Measurements from ENCODE around the gene EME1. TPM values are rescaled to one million over a fixed set of nuclear protein-coding genes. Genes with fewer than 3 reads are reported as not detected.

EME1 gene
- total and polyA plus RNA-seq, 2 of the 13 experiments (the other 11 are each of a cell fraction or from before 2014, with no cell fraction given): 20.7 to 24.6 TPM

DNA sequence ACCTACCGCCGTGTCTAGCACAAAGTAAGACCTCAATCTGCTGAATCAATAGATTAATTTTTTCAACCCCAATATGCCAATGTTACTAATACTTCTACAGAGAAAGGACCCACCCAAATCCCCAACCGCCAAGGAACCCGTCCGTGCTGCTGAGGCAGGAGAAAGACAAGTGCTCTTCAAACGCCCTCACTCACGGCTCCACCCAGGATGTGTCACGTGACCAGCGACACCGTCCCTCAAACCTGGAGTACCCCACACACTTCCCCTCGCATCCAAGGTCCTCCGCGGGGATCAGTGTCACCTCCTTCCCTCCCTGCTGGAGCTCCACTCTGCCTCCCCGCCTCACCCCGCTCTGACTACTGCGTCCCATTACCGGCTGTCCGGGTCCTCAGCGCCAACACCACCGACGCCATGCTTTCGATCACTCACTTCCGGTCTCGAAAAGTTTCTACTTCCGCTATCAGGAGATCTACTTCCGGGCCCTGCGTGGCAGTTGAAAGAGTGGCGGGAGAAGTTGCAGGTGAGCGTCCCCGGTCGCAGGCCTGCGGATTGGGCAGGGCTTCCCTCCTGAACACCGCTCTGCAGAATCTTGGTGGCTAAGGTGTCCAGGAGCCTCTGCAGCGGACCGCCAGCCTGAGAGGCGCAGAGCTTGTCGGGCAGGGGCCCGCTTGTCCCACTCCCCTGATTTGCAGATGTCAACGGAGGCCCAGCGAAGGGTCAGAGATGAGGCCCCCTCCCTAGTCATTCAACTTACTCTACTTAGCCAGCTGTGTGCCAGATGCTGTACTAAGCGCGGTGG, at the start of gene EME1, which contains the start of gene MRPL27 (continued):
- TF ChIP-seq, protein P1, sequence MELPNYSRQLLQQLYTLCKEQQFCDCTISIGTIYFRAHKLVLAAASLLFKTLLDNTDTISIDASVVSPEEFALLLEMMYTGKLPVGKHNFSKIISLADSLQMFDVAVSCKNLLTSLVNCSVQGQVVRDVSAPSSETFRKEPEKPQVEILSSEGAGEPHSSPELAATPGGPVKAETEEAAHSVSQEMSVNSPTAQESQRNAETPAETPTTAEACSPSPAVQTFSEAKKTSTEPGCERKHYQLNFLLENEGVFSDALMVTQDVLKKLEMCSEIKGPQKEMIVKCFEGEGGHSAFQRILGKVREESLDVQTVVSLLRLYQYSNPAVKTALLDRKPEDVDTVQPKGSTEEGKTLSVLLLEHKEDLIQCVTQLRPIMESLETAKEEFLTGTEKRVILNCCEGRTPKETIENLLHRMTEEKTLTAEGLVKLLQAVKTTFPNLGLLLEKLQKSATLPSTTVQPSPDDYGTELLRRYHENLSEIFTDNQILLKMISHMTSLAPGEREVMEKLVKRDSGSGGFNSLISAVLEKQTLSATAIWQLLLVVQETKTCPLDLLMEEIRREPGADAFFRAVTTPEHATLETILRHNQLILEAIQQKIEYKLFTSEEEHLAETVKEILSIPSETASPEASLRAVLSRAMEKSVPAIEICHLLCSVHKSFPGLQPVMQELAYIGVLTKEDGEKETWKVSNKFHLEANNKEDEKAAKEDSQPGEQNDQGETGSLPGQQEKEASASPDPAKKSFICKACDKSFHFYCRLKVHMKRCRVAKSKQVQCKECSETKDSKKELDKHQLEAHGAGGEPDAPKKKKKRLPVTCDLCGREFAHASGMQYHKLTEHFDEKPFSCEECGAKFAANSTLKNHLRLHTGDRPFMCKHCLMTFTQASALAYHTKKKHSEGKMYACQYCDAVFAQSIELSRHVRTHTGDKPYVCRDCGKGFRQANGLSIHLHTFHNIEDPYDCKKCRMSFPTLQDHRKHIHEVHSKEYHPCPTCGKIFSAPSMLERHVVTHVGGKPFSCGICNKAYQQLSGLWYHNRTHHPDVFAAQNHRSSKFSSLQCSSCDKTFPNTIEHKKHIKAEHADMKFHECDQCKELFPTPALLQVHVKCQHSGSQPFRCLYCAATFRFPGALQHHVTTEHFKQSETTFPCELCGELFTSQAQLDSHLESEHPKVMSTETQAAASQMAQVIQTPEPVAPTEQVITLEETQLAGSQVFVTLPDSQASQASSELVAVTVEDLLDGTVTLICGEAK (IDR thresholded peaks at IDR 0.05): peak; percentile 99
- TF ChIP-seq, protein P1 (CRISPR knock-in tag; IDR thresholded peaks at IDR 0.05): peak; percentile 94
- TF ChIP-seq CBX5 (CRISPR knock-in tag; IDR thresholded peaks at IDR 0.05; ENCODE audit: borderline replicate concordance) (peak; percentile 89; the same call in 1 of the 2 replicates), PHF5A (CRISPR knock-in tag; IDR thresholded peaks at IDR 0.05; ENCODE audit: low read depth, unreplicated experiment) (peak; percentile 87), HOXA7 (CRISPR knock-in tag; IDR thresholded peaks at IDR 0.05) (no peak; the same call in 1 of the 2 replicates), ZMYM3 (CRISPR knock-in tag; IDR thresholded peaks at IDR 0.05) (peak; percentile 52; the same call in 1 of the 2 replicates), FLYWCH1 (CRISPR knock-in tag; IDR thresholded peaks at IDR 0.05) (peak; percentile 68; the same call in 1 of the 2 replicates), CEBPB (IDR thresholded peaks at IDR 0.05; ENCODE audit: borderline replicate concordance, low read depth, low read length) (no peak), ZNF329 (CRISPR knock-in tag; IDR thresholded peaks at IDR 0.05; ENCODE audit: low read depth) (peak; percentile 73; the same call in 1 of the 2 replicates), TEAD3 (CRISPR knock-in tag; optimal IDR thresholded peaks at IDR 0.05; ENCODE audit: borderline replicate concordance) (peak; percentile 67), ZC3H4 (CRISPR knock-in tag; IDR thresholded peaks at IDR 0.05; ENCODE audit: borderline replicate concordance) (peak; percentile 30; the same call in 1 of the 2 replicates)
- TF ChIP-seq, protein P2, sequence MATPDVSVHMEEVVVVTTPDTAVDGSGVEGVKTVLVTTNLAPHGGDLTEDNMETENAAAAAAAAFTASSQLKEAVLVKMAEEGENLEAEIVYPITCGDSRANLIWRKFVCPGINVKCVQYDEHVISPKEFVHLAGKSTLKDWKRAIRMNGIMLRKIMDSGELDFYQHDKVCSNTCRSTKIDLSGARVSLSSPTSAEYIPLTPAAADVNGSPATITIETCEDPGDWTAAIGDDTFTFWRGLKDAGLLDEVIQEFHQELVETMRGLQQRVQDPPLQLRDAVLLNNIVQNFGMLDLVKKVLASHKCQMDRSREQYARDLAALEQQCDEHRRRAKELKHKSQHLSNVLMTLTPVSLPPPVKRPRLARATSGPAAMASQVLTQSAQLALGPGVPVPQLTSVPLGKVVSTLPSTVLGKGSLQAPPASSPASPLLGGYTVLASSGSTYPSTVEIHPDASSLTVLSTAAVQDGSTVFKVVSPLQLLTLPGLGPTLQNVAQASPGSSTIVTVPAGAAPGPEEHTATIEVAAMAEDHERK (CRISPR knock-in tag; IDR thresholded peaks at IDR 0.05; ENCODE audit: low read depth): peak; percentile 14; the same call in 1 of the 2 replicates
- TF ChIP-seq, protein P3, sequence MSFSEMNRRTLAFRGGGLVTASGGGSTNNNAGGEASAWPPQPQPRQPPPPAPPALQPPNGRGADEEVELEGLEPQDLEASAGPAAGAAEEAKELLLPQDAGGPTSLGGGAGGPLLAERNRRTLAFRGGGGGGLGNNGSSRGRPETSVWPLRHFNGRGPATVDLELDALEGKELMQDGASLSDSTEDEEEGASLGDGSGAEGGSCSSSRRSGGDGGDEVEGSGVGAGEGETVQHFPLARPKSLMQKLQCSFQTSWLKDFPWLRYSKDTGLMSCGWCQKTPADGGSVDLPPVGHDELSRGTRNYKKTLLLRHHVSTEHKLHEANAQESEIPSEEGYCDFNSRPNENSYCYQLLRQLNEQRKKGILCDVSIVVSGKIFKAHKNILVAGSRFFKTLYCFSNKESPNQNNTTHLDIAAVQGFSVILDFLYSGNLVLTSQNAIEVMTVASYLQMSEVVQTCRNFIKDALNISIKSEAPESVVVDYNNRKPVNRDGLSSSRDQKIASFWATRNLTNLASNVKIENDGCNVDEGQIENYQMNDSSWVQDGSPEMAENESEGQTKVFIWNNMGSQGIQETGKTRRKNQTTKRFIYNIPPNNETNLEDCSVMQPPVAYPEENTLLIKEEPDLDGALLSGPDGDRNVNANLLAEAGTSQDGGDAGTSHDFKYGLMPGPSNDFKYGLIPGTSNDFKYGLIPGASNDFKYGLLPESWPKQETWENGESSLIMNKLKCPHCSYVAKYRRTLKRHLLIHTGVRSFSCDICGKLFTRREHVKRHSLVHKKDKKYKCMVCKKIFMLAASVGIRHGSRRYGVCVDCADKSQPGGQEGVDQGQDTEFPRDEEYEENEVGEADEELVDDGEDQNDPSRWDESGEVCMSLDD (CRISPR knock-in tag; IDR thresholded peaks at IDR 0.05; ENCODE audit: borderline replicate concordance): no peak
